ENCODE data around the gene GIMAP2.
"Not testable (repeated sequence)": the region's sequence is repeated elsewhere in the genome, so short reads cannot be mapped to it uniquely, and the experiment has no call there.

The GIMAP2 gene

GRCh38 chr7:150676854-150677253, 8.7 kb upstream of the GIMAP2 start:
- DNase-seq (ENCODE audit: low read depth): not testable (repeated sequence)

GRCh38 chr7:150678601-150679000, 6.9 kb upstream of the GIMAP2 start:
- DNase-seq (ENCODE audit: low read depth): not testable (repeated sequence)

GRCh38 chr7:150680364-150680763, 5.1 kb upstream of the GIMAP2 start:
- not testable (repeated sequence) for DNase-seq (ENCODE audit: low read depth)

- no peak for DNase-seq (ENCODE audit: low read depth)
Observed at GRCh38 chr7:150686030-150686631, 625 bp downstream of the GIMAP2 start.

- no peak for DNase-seq (ENCODE audit: low read depth)
Observed at GRCh38 chr7:150688630-150689029, 3.1 kb downstream of the GIMAP2 start.

GRCh38 chr7:150695654-150696053, 10.1 kb downstream of the GIMAP2 start:
- DNase-seq (ENCODE audit: low read depth): no peak

GRCh38 chr7:150703209-150703608, 17.7 kb downstream of the GIMAP2 start:
- DNase-seq (ENCODE audit: low read depth): no peak

- DNase-seq (ENCODE audit: low read depth): no peak
Observed at GRCh38 chr7:150715293-150715692, 29.8 kb downstream of the GIMAP2 start.

- DNase-seq (ENCODE audit: low read depth): no peak
Observed at GRCh38 chr7:150715738-150716137, 30.2 kb downstream of the GIMAP2 start.

- DNase-seq (ENCODE audit: low read depth): no peak
Observed at GRCh38 chr7:150716368-150716767, 30.9 kb downstream of the GIMAP2 start, which contains the start of gene GIMAP1. Gene GIMAP1, plus strand, starts transcription at chr7:150716613. Its CDS starts 2,435 bp downstream, at chr7:150719048.

GRCh38 chr7:150716939-150717338, 31.4 kb downstream of the GIMAP2 start:
- DNase-seq (ENCODE audit: low read depth): no peak

GRCh38 chr7:150717814-150718420, 32.4 kb downstream of the GIMAP2 start:
- no peak for DNase-seq (ENCODE audit: low read depth)

GRCh38 chr7:150719436-150719835, 33.9 kb downstream of the GIMAP2 start:
- DNase-seq (ENCODE audit: low read depth): no peak

GRCh38 chr7:150719960-150720891, 34.7 kb downstream of the GIMAP2 start:
- no peak for DNase-seq (ENCODE audit: low read depth)

GRCh38 chr7:150721970-150722373, 36.5 kb downstream of the GIMAP2 start:
- DNase-seq (ENCODE audit: low read depth): no peak

GRCh38 chr7:150722431-150722931, 37.0 kb downstream of the GIMAP2 start:
- DNase-seq (ENCODE audit: low read depth): no peak

- DNase-seq (ENCODE audit: low read depth): no peak
Observed at GRCh38 chr7:150723467-150723866, 38.0 kb downstream of the GIMAP2 start.

- no peak for DNase-seq (ENCODE audit: low read depth)
Observed at GRCh38 chr7:150727381-150727780, 41.9 kb downstream of the GIMAP2 start.

GRCh38 chr7:150728011-150728410, 42.5 kb downstream of the GIMAP2 start:
- no peak for DNase-seq (ENCODE audit: low read depth)

- DNase-seq (ENCODE audit: low read depth): no peak
Observed at GRCh38 chr7:150728609-150729008, 43.1 kb downstream of the GIMAP2 start.

GRCh38 chr7:150731916-150732315, 46.4 kb downstream of the GIMAP2 start:
- no peak for DNase-seq (ENCODE audit: low read depth)

- no peak for DNase-seq (ENCODE audit: low read depth)
Observed at GRCh38 chr7:150732786-150733481, 47.4 kb downstream of the GIMAP2 start.
